H1 (cell line): ENCODE results near the gene MRPL33.
"Not testable (repeated sequence)": the region's sequence is repeated elsewhere in the genome, so short reads cannot be mapped to it uniquely, and the experiment has no call there.

Experiments
- CREB1 ChIP-seq: IDR thresholded peaks from 2 replicates; pipeline ENCODE4 v1.6.1; 2012; ENCODE audit warnings: inconsistent platforms
- EZH2 ChIP-seq: fragments of 200-600 bp; sonication (generic); IDR thresholded peaks from 2 replicates; pipeline ENCODE4 v1.7.1; 2012; ENCODE audit warnings: low read depth, mild to moderate bottlenecking, moderate library complexity, low read length, inconsistent platforms; ENCODE audit not compliant: severe bottlenecking
- JUND ChIP-seq: IDR thresholded peaks from 2 replicates; pipeline ENCODE4 v1.6.1; 2011; ENCODE audit warnings: mild to moderate bottlenecking, improper control_type of control experiment, low read length
- POLR2A ChIP-seq, 2 experiments: IDR thresholded peaks; 1 replicate in 1 of 2; 2 replicates in 1 of 2; pipeline ENCODE4 v1.6.1; 2011; ENCODE audit warnings: low read depth in 2 of 2, low read length in 2 of 2, mild to moderate bottlenecking in 2 of 2; ENCODE audit errors: control extremely low read depth in 1 of 2
- TAF1 ChIP-seq: IDR thresholded peaks from 2 replicates; pipeline ENCODE4 v1.6.1; 2011; ENCODE audit warnings: mild to moderate bottlenecking, low read depth, low read length
- TF ChIP-seq, protein P1 (sequence below), 3 experiments: IDR thresholded peaks; 1 replicate in 2 of 3; 2 replicates in 1 of 3; pipeline versions ENCODE4 v1.5.1 to v1.6.1; 2011; ENCODE audit warnings: low read length in 3 of 3, mild to moderate bottlenecking in 3 of 3, inconsistent platforms in 2 of 3, low read depth in 1 of 3, moderate library complexity in 1 of 3; ENCODE audit not compliant: insufficient read depth in 1 of 3; ENCODE audit errors: control extremely low read depth in 1 of 3
- TF ChIP-seq, protein P2 (sequence below): IDR thresholded peaks from 2 replicates; pipeline ENCODE4 v1.6.1; 2011; ENCODE audit warnings: low read length, improper control_type of control experiment

DNA sequence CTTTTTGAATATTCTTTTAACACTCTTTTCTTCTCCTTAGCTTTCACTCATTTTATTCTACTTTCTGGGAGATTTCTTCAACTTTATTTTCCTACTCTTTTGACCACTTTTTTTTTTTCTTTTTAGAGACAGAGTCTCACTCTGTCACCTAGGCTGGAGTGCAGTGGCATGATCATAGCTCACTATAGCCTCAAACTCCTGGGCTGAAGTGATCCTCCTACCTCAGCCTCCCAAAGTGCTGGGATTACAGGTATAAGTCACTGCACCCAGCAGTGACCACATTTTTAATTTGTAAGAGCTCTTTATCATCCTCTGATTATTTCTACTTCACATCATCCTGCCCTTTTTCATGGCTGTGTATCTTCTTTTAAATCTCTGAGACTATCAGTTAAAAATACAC, 26.0 kb upstream of the MRPL33 start:
- TF ChIP-seq, protein P1, sequence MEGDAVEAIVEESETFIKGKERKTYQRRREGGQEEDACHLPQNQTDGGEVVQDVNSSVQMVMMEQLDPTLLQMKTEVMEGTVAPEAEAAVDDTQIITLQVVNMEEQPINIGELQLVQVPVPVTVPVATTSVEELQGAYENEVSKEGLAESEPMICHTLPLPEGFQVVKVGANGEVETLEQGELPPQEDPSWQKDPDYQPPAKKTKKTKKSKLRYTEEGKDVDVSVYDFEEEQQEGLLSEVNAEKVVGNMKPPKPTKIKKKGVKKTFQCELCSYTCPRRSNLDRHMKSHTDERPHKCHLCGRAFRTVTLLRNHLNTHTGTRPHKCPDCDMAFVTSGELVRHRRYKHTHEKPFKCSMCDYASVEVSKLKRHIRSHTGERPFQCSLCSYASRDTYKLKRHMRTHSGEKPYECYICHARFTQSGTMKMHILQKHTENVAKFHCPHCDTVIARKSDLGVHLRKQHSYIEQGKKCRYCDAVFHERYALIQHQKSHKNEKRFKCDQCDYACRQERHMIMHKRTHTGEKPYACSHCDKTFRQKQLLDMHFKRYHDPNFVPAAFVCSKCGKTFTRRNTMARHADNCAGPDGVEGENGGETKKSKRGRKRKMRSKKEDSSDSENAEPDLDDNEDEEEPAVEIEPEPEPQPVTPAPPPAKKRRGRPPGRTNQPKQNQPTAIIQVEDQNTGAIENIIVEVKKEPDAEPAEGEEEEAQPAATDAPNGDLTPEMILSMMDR (IDR thresholded peaks at IDR 0.05; ENCODE audit: control extremely low read depth in 1 of 3, insufficient read depth in 1 of 3, low read depth in 1 of 3, low read length in 3 of 3) = not testable (repeated sequence)
- TF ChIP-seq, protein P2, sequence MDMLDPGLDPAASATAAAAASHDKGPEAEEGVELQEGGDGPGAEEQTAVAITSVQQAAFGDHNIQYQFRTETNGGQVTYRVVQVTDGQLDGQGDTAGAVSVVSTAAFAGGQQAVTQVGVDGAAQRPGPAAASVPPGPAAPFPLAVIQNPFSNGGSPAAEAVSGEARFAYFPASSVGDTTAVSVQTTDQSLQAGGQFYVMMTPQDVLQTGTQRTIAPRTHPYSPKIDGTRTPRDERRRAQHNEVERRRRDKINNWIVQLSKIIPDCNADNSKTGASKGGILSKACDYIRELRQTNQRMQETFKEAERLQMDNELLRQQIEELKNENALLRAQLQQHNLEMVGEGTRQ = not testable (repeated sequence)
- not testable (repeated sequence) for TF ChIP-seq TAF1; EZH2; JUND; CREB1; POLR2A (IDR thresholded peaks at IDR 0.05; ENCODE audit: control extremely low read depth in 1 of 2, low read depth in 2 of 2, low read length in 2 of 2)
